Smooth muscle cell (in vitro differentiated cells): Measurements from ENCODE around the gene TTBK1. TPM values are rescaled to one million over a fixed set of nuclear protein-coding genes. Genes with fewer than 3 reads are reported as not detected.
A peak's percentile ranks its signal among the peaks of the same experiment; 100 is the strongest.

Experiments used
- DNase-seq: peaks from one replicate; lab custom pipeline; 2025; ENCODE audit not compliant: unreplicated experiment; lab: John Stamatoyannopoulos, UW
- H2AFZ ChIP-seq: fragments of 200-600 bp; sonication (generic); 2 replicates; pipeline ENCODE4 v1.6.0; 2016; ENCODE audit warnings: antibody characterized with exemption, low read depth, mild to moderate bottlenecking
- H3F3A ChIP-seq: fragments of 200-600 bp; sonication (generic); 2 replicates; pipeline ENCODE4 v1.6.0; 2017; ENCODE audit warnings: antibody characterized with exemption, low read depth
- H3K27ac ChIP-seq: fragments of 200-600 bp; sonication (generic); 2 replicates; pipeline ENCODE4 v1.5.1; 2016; ENCODE audit warnings: low read depth, mild to moderate bottlenecking
- H3K27me3 ChIP-seq: fragments of 200-600 bp; sonication (generic); 2 replicates; pipeline ENCODE4 v1.6.1; 2016; ENCODE audit warnings: low read depth, mild to moderate bottlenecking
- H3K36me3 ChIP-seq: fragments of 200-600 bp; sonication (generic); 2 replicates; pipeline ENCODE4 v1.5.1; 2016; ENCODE audit warnings: low read depth
- H3K4me1 ChIP-seq: fragments of 200-600 bp; sonication (generic); 2 replicates; pipeline ENCODE4 v1.5.1; 2016; ENCODE audit warnings: low read depth
- H3K4me2 ChIP-seq: fragments of 200-600 bp; sonication (generic); 2 replicates; pipeline ENCODE4 v1.6.0; 2016; ENCODE audit warnings: mild to moderate bottlenecking
- H3K4me3 ChIP-seq: fragments of 200-600 bp; sonication (generic); 2 replicates; pipeline ENCODE4 v1.5.1; 2016; ENCODE audit warnings: mild to moderate bottlenecking
- H3K79me2 ChIP-seq: fragments of 200-600 bp; sonication (generic); 2 replicates; pipeline ENCODE4 v1.6.0; 2016; ENCODE audit warnings: low read depth, mild to moderate bottlenecking
- H3K9ac ChIP-seq: fragments of 200-600 bp; sonication (generic); 2 replicates; pipeline ENCODE4 v1.6.0; 2016; ENCODE audit warnings: low read depth
- H3K9me3 ChIP-seq: fragments of 200-600 bp; sonication (generic); replicated peaks from 2 replicates; pipeline ENCODE4 v1.5.1; 2016; ENCODE audit warnings: low read depth
- H4K20me1 ChIP-seq: fragments of 200-600 bp; sonication (generic); 2 replicates; pipeline ENCODE4 v1.6.0; 2016; ENCODE audit warnings: low read depth
- WGBS: methylation state at CpG from one replicate; pipeline ENCODE4 v1.1.7; 2016; ENCODE audit warnings: low lambda C conversion rate; 5-methylcytosine and 5-hydroxymethylcytosine counted together
- polyA plus RNA-seq: library from polyadenylated mRNA; unstranded; fragments of >200 nt; fragmentation: Nextera tagmentation; extraction: Ambion mirVana; gene quantifications from 2 replicates; pipeline ENCODE4 v1.2.1, GENCODE V29; 2016
- total RNA-seq: library from RNA; depleted of rRNA; stranded (reverse); fragments of >200 nt; gene quantifications from 2 replicates; pipeline ENCODE4 v1.2.3, GENCODE V29; 2014
- TF ChIP-seq, protein P1 (sequence below): fragments of 200-600 bp; sonication (generic); IDR thresholded peaks from 2 replicates; pipeline ENCODE4 v1.5.1; 2017; ENCODE audit warnings: borderline replicate concordance, mild to moderate bottlenecking, antibody characterized with exemption; ENCODE audit not compliant: insufficient read depth, poor library complexity, severe bottlenecking

Gene TTBK1
- total and polyA plus RNA-seq, 2 experiments from 2014 or later: not detected

- TF ChIP-seq, protein P1, sequence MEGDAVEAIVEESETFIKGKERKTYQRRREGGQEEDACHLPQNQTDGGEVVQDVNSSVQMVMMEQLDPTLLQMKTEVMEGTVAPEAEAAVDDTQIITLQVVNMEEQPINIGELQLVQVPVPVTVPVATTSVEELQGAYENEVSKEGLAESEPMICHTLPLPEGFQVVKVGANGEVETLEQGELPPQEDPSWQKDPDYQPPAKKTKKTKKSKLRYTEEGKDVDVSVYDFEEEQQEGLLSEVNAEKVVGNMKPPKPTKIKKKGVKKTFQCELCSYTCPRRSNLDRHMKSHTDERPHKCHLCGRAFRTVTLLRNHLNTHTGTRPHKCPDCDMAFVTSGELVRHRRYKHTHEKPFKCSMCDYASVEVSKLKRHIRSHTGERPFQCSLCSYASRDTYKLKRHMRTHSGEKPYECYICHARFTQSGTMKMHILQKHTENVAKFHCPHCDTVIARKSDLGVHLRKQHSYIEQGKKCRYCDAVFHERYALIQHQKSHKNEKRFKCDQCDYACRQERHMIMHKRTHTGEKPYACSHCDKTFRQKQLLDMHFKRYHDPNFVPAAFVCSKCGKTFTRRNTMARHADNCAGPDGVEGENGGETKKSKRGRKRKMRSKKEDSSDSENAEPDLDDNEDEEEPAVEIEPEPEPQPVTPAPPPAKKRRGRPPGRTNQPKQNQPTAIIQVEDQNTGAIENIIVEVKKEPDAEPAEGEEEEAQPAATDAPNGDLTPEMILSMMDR: no peak
- Histone ChIP-seq H3K9ac (no peak overlapping the region), H2AFZ (no peak overlapping the region), H3K4me1 (peaks cover under 1% of the 10 kb centered on the region), H3K27me3 (peaks cover 4% of the 10 kb centered on the region), H3K4me2 (no peak overlapping the region), H3K79me2 (no peaks in the 10 kb centered on the region), H3K27ac (no peak overlapping the region), H4K20me1 (no peaks in the 10 kb centered on the region), H3K36me3 (no peaks in the 10 kb centered on the region), H3F3A (no peaks in the 10 kb centered on the region), H3K9me3 (no peaks in the 10 kb centered on the region), H3K4me3 (no peak overlapping the region)
- 94% methylated on average over 26 of the region's 27 CpGs for WGBS
- no peak for DNase-seq
Observed at GRCh38 chr6:43283905-43284304, 40.6 kb downstream of the TTBK1 start.

DNA sequence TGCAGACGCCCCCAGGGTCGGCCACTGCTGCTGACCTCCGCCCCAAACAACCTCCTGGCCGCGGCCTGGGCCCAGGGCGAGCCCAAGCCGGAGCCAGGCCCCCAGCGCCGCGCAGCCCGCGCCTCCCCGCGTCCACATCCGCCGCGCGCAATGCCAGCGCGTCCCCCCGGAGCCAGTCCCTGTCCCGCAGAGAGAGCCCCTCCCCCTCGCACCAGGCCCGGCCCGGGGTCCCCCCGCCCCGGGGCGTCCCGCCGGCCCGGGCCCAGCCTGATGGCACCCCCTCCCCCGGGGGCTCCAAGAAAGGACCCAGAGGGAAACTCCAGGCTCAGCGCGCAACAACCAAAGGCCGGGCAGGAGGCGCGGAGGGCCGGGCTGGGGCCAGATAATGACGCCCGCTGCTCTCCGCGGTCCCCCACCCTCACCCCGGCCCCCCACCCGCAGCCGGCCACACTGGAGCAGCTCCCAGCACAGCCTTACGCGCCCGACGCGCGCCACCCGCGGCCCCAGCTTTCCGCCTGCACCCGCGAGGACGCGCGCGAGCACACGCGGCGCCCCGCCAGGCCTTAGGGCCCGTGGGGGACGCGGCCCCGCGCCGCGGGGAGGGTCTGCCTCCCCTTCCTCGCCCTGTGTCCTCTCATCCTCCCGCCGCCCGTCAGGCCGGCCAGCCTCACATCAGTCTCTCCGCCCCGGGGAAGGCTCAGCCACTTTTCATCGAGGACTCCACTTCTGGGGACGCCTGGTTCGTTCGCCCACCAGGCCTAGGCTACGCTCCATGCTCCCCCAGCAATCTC lies 41.9 kb downstream of the TTBK1 start:
- 37% methylated on average over 31 of the region's 83 CpGs for whole genome bisulfite sequencing
- no peak for DNase-seq
- peak overlapping the region; percentile 81 for H3K4me2 ChIP-seq
- H3K9ac ChIP-seq: no peak overlapping the region
- no peaks in the 10 kb centered on the region for H3K36me3 ChIP-seq
- no peaks in the 10 kb centered on the region for H4K20me1 ChIP-seq
- no peaks in the 10 kb centered on the region for H3K79me2 ChIP-seq
- no peak overlapping the region for H3K27ac ChIP-seq
- peak overlapping the region; percentile 66 for H2AFZ ChIP-seq
- peak overlapping the region; percentile 38 for H3K4me3 ChIP-seq
- TF ChIP-seq, protein P1: no peak
- no peaks in the 10 kb centered on the region for H3K4me1 ChIP-seq
- H3K27me3 ChIP-seq: peaks cover 4% of the 10 kb centered on the region
- no peaks in the 10 kb centered on the region for H3K9me3 ChIP-seq
- H3F3A ChIP-seq: no peaks in the 10 kb centered on the region

GRCh38 chr6:43285832-43286231 lies 42.6 kb downstream of the TTBK1 start:
- TF ChIP-seq, protein P1: no peak
- whole genome bisulfite sequencing: 92% methylated on average over 5 of the region's 5 CpGs
- Histone ChIP-seq H3K9ac (no peak overlapping the region), H3K4me1 (no peaks in the 10 kb centered on the region), H4K20me1 (no peaks in the 10 kb centered on the region), H3K4me2 (peak overlapping the region; percentile 81), H3K79me2 (no peaks in the 10 kb centered on the region), H3K27ac (no peak overlapping the region), H3F3A (no peaks in the 10 kb centered on the region), H2AFZ (no peak overlapping the region), H3K9me3 (no peaks in the 10 kb centered on the region), H3K4me3 (no peak overlapping the region), H3K36me3 (no peaks in the 10 kb centered on the region), H3K27me3 (peaks cover 4% of the 10 kb centered on the region)
- DNase-seq: no peak
